Suppressor macrophage treated with lipopolysaccharide for 4 hours (primary cell): ENCODE measurements around the gene RCAN2.
"Not testable (repeated sequence)": the region's sequence is repeated elsewhere in the genome, so short reads cannot be mapped to it uniquely, and the experiment has no call there.

Experiments used
- DNase-seq: peaks from one replicate; pipeline ENCODE4 v3.0.0-alpha.2; 2020

Gene RCAN2

DNA sequence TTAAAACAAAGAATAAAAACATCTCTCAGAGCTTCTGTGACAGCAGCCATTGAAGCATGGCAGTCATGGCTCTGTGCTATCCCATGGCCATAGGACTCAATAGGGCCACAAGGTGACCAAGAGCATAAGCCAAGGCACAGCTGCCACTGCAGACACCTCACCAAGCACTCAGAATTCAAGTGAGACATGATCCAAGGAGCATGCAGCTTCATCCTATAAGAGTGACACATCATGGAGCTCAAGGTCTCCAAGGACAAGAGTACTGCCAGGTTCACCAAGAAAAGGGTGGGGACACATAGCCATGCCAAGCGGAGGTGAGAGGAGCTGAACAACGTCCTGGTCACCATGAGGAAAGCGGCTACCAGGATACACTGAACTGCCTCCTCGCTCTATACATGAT lies 53.0 kb downstream of the RCAN2 start:
- no peak for DNase-seq

DNA sequence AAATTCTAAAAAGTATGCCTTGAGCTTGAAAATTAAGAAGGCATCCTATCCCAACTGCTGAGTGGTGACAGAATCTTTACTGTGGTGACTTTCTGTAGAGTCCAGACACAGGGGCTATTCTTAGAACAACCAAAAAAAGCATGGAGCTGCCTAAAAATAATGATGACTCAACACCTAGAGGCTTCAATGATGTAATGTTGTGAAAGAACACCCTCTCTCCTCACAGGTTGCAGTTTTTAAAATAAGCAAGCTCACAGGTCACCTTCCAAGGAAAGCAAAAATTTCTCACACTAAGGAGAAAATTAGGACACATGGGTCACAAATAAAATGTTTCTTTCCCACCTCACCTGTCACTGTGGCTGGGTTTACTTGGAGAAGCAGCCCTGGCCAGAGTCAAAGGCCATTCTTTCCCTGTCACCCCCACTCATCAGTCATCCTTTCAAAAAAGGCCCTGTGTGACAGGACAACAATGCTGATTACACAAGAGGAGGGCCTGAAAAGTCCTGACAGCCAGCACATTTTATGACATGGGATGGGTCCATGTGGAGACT lies 53.5 kb downstream of the RCAN2 start:
- DNase-seq: no peak

DNA sequence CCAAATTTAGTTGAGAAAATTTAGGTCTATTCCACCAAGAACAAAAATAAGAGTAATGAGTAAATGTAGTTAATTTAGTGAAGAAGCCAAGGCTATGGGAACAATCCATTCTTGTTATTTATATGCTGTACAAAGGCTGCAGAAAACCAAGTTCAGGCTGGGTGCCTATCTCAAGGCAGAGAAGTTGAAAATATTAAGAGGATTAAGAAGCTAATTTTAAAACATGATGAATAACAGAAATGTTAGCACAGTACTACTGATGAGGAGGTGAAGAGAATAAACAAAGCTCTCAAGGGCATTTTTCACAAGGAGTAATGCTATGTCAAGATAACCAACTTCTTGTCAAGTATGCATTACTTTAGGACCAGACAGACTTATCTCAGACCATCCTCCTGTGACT lies 68.6 kb downstream of the RCAN2 start:
- DNase-seq: no peak

DNA sequence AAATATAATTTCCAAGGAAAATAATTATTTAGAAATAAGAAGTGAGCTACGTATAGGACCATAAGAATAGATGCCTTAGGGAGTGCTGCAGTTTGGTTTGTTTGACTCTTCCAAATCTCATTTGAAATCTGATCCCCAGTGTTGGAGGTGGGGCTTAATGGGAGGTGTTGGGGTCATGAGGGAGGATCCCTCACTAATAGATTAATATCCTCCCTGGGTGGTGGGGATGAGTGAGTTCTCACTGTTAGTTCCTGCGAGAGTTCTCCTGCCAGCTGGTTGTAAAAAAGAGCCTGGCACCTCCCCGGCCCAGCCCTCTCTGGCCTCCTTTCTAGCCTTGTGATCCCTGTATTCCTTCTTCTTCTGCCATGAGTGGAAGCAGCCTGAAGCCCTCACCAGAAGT lies 69.3 kb downstream of the RCAN2 start:
- no peak for DNase-seq

DNA sequence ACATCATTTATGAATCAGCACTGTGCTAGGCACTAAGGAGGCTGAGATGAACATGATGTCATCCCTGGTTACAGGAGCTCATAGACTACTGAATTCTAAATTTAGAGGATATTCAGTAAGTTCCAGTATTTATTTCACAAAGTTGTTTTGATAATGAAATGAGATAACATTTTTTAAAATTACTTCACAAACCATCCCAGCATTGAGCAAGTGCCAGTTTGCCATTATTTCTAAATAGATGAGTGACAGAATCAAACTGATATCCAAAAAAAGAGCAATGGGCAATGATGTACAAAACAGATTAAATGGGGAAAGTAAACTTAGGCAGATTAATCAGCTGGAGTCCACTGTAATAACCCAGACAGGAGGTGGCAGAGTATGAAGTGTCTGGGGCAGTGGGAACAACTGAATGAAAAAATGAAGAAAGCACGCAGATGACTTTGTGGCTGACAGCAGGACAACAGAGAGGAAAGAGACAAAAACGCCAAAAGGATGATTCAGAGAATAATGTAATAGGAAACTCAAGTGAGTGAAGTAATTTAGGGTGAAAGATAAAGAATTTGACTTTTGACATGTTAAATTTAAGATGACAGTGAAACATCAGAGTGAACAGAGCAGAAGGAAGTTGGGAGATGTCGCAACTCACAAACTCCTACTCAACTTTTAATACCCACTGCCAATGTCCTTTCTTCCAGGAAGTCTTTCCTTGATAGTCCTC lies 70.2 kb downstream of the RCAN2 start:
- DNase-seq: peak; percentile 51

DNA sequence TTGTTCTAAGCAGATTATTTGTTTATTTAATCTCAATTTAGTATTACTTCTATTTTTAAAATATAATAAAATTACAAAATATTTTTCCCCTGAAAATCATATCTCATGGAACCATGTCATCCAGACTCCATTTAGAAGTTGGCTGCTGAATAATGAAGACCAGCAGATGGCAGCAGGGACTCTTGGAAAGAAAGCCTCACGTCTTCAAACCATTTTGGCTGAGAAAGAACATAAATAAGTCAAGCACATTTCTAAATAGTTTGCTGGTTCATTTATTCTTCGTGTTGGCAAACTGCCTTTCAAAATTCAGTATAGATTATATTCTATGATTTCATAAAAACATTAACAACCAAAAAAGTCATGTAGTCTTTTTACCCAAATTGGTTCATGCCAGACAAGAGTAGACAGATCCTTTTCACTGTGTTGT lies 71.7 kb downstream of the RCAN2 start:
- peak; percentile 80 for DNase-seq

DNA sequence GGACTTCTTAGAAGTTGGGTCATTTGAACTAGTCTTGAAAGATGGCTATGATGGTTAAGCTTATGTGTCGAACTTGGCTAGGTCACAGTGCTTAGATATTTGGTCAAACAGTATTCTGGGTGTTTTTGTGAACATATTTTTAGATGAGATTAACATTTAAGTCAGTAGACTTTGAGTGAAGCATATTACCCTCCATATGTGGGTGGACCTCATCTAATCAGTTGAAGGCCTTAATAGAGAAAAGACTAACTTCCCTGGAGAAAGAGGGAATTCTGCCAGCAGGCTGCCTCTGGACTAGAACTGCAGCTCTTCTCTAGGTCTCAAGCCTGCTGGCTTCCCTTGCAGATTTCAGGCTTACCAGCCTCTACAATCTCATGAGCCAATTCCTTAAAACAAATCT lies 76.9 kb downstream of the RCAN2 start:
- no peak for DNase-seq

DNA sequence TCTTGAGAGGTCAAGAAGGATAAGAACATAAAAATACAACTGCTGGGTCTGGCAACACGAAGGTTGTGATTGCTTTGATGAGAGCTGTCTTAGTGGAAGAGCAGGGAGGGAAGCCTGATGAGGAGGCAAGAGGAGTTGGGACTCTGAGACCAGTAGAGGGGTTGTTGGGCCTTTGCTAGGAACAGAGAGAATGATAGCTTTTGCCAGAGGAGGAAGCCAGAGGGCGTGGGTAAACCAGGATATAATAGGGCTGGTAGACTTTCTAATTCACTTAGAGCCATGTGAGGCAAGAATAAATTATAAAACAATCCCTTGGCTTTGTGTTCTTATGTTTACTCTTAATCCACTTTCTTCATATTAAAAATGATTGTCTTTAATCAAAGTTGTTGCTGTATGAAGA lies 78.6 kb downstream of the RCAN2 start:
- no peak for DNase-seq

DNA sequence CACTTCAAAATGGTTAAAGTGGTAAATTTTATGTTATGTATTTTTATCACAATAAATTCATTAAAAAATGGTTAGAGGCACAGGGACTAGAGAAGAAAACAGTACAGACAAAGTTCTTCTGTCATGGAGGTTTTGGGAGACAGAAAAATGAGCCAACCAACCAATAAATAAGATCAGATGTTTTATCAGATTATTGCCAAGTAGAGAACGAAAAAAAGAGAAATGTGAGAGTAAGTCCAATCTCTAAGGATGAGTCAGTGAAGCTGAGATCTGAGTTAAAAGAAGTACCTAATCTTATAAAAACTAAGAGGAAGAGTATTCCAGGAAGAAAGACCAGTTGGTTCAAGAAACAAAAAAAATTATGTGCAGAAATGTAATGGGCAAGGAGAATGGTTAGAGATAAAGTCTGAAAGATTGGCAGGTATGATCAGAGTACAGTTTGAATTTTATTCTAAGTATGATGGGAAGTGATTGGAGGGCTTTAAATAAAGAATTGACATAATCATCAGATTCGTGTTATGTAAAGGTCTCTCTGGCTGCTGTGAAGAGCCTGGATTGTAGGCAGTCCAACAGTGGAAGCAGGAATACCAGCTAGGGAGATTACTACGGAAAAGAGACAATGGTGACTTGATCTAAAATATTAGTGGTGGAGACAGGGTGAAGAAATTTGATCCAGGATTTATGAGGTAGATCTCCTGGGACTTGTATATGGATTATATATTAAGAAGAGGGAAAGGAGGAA lies 79.6 kb downstream of the RCAN2 start:
- no peak for DNase-seq

DNA sequence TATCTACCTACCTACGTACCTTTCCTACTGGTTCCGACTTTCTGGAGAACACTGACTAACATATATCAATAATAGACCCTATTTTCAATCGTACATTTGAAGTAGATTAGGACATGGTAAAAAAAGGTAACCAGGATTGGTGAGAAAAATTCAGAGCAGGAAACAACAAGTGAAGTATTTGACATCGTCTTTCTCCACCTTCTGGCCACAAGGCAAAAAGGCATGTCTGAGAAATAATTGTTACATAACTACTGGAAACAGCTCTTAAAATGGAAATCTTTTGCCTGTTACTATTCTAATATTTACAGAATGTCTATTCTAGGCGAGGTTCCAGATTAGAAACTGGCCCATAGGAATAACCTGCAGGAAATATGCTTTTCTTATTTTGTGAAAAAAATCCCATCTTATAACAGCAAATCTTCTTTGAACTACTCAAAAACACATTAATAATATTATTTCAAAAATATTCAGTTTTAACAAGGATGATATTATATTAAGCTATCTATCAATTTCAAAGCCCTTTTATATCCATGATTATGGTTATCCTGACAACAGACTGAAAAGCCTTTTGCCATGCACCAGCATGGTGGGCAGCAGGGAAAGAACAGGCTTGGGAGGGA lies 80.8 kb downstream of the RCAN2 start:
- DNase-seq: peak; percentile 63

DNA sequence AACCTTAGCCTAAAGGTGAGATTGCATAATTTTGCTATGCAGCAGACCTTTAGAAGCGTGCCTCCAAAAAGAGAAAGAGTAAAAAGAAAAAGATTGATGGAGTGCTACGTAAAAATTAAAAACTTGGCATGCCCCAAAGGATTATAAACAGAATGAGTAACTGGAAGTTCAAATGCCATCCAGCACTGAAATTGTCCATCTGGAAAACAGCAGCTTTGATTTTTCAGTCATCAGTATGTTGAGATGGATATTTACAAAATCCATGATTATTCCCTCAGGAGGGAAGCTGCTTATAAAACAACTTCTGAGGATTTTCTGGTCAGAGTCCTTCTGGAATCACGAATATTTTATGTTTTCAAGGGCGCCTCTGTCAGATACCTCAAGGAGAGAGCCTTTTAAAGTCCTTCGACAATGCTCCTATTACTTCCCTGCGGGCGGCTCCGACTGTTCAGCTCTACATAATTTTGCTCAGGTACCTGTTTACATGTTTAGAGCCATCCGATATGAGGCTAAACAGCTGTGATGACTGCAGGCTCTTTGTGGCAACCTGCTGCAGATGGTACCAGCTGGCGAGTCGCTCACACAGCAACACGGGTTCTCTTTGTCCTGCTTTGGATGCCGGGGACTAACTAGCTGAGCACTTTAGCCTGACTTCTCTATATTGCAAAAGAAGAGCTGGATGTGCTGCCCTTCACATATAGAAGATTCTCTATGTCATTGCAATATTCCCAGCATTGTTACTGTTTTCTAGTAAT lies 83.3 kb downstream of the RCAN2 start:
- no peak for DNase-seq

DNA sequence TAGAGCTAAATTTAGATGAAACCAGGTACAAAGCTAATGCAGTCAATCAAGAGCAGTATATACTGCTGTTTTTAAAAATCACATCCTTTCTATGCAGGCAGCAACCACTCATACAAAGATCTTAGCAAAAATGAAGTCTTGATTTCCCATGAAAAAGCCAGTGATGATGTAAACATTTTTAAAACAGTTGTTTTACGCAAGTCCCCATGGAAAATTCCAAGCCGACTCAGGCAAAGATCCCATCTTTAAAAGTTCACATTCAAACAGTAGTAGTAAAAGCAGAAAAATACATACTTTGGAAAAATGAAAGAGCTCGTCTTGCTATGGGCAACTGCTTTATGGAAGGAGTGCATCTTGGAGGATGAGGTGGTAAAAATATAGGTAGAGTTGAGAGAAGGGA lies 84.0 kb downstream of the RCAN2 start:
- no peak for DNase-seq

DNA sequence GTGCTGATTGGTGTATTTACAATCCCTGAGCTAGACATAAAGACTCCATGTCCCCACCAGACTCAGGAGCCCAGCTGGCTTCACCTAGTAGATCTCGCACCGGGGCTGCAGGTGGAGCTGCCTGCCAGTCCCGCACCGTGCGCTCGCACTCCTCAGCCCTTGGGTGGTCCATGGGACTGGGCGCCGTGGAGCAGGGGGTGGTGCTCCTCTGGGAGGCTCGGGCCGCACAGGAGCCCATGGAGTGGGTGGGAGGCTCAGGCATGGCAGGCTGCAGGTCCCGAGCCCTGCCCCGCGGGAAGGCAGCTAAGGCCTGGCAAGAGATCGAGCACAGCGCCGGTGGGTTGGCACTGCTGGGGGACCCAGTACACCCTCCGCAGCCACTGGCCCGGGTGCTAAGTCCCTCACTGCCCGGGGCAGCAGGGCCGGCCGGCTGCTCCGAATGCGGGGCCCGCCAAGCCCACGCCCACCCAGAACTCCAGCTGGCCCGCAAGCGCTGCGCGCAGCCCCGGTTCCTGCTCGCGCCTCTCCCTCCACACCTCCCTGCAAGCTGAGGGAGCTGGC lies 85.5 kb downstream of the RCAN2 start:
- DNase-seq: not testable (repeated sequence)

DNA sequence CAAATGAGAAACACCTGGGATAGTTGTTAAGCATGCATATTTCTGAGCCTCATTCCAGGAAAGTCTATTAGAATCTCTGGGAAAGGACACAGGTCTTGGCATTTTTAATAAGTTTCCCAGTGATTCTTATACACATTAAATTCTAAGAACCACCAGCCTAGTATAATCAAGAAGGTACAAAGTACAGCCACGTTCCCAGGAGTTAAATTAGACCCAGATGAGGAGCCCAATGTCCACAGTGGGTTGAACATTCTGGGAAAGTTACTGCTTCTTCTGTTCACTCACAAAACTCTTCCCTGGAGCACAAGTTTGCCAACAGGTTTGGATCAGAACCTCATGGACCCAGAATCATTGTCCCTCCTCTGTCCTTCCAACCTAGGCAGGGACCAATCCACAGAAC lies 90.4 kb downstream of the RCAN2 start:
- no peak for DNase-seq

DNA sequence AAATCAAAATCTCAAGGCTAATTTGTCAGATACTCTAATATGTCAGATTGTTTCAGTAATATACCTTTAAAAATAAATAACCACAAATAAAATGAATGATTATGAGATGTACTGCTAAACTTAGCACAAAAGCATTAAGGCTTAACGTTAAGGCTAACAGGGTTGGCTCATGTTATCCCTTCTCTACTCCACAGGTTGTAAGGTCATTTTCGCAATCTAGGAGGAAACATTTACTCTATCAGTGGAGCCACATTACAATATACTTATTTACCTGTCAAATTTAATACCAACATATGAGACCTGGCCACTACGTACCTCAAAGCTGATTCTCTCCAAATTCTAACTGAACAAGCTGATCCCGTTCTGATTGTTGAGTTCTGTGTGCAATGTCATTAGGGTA lies 95.7 kb downstream of the RCAN2 start:
- no peak for DNase-seq

DNA sequence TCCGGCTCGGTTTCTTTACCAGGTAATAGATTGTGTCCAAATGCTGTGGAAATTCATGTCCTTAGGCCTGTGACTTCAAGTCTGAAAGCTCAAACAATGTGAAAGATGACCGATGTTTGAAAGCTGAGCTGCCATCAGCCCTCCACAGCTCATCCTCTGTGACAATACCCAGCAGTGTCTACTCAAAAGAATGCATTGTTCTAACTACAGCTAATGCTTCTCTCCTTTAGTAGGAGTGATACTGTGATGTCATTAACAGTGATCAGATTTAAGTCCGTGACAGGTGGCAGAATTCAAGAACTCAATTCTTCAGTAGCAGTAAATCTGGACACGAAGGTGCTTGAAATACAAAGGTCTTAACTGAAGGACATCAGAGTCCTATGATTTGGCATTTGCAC lies 97.3 kb downstream of the RCAN2 start:
- no peak for DNase-seq

DNA sequence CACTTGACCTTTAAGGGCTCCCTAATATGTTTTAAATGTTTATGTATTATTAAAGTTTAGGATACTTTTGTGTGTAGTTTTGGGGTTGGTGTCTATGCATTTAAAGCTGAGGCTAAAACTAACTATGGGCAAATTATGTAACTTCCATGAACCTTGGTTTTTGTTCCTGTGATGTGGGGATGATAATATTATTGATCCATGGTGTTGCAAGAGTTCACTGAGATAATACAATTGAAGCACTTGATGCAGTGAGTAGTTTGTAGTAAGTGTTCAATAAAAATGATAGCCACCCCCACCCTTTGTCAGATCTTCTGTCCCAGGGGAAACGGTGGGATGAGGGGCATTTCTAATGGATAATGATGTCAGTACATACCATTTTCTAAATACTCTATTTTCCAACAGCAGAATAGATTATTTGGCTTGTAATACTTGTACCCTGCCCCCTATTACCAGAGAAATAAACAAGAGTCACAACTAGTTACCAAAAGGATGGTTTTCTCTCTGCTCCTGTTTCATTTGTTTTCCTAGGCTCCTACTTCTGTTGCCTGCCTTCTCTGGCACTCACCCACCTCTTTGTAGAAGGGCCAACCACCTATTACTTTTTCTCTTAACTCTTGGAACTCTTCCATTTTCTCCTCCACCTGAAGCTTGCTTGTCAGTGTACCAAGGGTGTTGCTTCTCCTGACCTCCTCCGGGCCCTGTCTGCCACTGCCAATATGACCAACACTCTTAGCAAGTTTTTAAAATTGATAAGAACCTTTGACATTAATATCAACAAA lies 97.9 kb downstream of the RCAN2 start:
- DNase-seq: no peak

DNA sequence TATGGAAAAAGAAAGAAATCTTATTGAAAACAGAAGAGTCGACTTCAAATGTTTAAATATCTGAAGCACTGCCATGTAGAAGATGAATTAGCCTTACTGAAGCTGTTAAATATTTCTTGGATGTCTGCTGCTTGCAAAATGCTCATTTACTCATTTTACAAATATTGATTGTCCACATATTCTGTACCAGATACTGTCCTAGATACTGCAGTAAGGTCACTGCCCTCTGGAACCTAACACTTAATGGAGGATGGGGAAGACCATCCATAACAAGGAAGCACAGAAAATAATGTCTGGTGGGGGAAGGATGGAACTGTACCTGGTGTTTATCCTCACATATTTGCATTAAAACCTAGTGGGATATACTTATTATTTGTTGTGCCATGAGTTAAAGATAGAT lies 99.0 kb downstream of the RCAN2 start:
- no peak for DNase-seq

DNA sequence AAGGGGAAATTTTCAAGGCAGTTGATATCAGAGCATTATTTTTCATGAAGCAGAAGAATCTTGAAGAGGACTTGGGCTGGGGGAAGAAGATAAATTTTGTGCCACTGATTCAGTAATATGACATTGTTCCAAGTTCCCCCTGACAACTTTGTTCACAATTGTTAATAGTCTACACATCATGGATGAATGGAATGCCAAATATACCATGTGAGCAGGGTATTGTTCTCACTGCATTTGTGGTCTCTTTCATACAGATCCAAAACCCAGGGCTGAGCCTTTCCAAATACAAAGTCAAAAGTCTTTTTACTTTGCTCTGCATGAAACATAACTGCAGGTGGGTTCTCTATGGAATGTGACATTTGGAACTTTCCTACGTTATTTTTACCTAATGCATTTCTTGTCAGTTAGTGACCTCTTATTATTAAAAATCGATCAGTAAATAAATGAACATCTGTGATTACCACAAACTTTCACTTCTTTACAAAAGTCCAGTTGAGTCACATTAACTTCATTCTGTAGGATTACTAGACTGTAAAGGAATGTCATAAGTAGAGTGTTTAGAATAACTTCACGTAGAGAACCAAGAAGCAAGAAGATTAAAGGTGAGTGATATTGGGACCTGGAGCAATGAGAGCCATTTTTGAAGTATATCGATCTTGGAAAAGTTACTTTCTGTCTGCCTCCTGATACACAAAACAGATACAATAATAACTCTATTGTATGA lies 100.9 kb downstream of the RCAN2 start:
- DNase-seq: no peak

DNA sequence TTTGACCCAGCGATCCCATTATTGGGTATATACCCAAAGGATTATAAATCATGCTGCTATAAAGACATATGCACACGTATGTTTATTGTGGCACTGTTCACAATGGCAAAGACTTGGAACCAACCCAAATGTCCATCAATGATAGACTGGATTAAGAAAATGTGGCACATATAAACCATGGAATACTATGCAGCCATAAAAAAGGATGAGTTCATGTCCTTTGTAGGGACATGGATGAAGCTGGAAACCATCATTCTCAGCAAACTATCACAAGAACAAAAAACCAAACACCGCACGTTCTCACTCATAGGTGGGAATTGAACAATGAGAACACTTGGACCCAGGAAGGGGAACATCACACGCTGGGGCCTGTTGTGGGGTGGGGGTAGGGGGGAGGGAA lies 103.5 kb downstream of the RCAN2 start:
- not testable (repeated sequence) for DNase-seq

DNA sequence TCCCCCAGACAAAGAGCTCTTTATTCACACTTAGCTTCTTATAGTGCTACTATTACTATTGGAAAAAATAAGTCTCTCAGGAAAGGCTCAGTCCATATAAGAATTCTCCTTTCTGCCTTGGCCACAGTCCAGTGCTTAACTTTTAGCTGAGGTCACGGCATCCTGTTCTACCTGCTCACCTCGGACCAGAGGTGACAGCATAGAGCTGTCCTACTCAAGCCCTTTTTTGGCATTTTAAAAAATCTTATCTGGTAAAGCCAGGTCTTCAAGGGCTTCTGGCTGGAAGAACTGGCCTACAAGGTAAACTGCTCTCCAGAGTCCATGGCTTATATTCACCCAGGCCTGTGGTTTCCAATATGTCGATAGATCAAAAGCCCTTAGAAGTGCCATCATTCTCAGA lies 109.7 kb downstream of the RCAN2 start:
- DNase-seq: no peak
